Calu3 (cell line): ENCODE results near the gene RAB43. TPM values are rescaled to one million over a fixed set of nuclear protein-coding genes. Genes with fewer than 3 reads are reported as not detected.

Experiments
- BruUV-seq: library from RNA; stranded (reverse); fragments of 400-500 nt; replicated peaks from 2 replicates; lab custom pipeline; 2021; lab: Mats Ljungman, UMichigan
- CTCF ChIA-PET: fragments of 300-600 bp; sonication (Branson Sonifier 250); formaldehyde crosslinking; loops from one replicate; lab custom pipeline; 2022; ENCODE audit warnings: antibody characterized with exemption; lab: Charles Lee
- DNase-seq: peaks from one replicate; pipeline ENCODE4 v3.0.0; 2022
- H3K27ac Mint-ChIP-seq: one replicate; pipeline ENCODE4 v1.8.0; 2022; ENCODE audit warnings: mixed read lengths; ENCODE audit not compliant: unreplicated experiment
- H3K27me3 Mint-ChIP-seq: one replicate; pipeline ENCODE4 v1.8.0; 2022; ENCODE audit warnings: mixed read lengths; ENCODE audit not compliant: unreplicated experiment
- H3K36me3 Mint-ChIP-seq: one replicate; pipeline ENCODE4 v1.8.0; 2022; ENCODE audit warnings: mild to moderate bottlenecking, moderate library complexity, mixed read lengths; ENCODE audit not compliant: insufficient read depth, unreplicated experiment
- H3K4me1 Mint-ChIP-seq: one replicate; pipeline ENCODE4 v1.8.0; 2022; ENCODE audit warnings: mild to moderate bottlenecking, low read depth, mixed read lengths; ENCODE audit not compliant: unreplicated experiment
- H3K4me3 Mint-ChIP-seq: one replicate; pipeline ENCODE4 v1.8.0; 2022; ENCODE audit warnings: mild to moderate bottlenecking, low read depth, moderate library complexity, mixed read lengths; ENCODE audit not compliant: unreplicated experiment
- H3K9me3 Mint-ChIP-seq: one replicate; pipeline ENCODE4 v1.8.0; 2022; ENCODE audit warnings: low read depth, mixed read lengths; ENCODE audit not compliant: unreplicated experiment
- CTCF ChIP-seq: fragments of 200-600 bp; IDR thresholded peaks from one replicate; pipeline ENCODE4 v1.8.0; 2022; ENCODE audit warnings: antibody characterized with exemption; ENCODE audit not compliant: unreplicated experiment
- intact Hi-C: fragments of 100-400 bp; cut with micrococcal nuclease; formaldehyde crosslinking; loops from one replicate; pipeline ENCODE4 v1.10.0; 2022; ENCODE audit not compliant: unreplicated experiment
- total RNA-seq: library from RNA; stranded (reverse); gene quantifications from 2 replicates; pipeline ENCODE4 v1.2.3, GENCODE V29; 2022

The RAB43 gene
- total RNA-seq, 1 experiment from 2014 or later: 21.2 TPM

DNA sequence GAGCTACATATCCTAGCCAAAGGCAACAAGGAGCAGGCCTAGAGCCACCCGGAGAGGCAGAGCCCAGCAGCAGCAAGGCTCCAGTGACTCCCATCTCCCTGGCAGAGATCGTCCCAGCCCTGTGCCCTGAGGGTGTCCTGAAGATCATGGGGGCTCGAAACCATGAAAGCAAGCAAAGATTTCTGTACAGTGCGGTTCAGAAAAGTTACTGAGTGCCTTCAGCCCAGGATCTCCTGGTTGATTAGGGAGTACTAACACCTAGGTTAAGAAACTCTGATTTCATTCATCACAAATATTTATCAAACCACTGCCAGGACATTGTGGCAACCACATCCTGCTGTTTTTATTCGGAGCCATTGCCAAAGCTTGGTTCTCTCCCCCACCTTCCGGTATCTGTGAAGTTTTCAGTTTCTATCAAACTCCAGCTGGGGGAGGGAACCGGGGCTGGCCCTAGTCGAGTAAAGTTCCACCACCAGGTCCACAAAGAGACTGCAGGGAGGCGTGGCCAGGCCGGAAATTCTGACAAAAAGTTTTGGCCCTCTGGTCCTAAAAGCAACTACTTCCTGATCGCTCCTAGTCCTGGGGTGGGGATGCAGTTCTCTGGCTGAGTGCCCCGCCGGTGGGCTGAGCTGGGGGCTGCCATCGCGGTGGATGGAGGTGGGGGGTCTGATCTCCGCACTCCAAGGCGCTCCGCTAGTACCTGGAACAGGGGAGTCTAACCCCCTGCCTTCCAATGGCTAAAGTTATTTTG, 1.2 kb downstream of the RAB43 start:
- peak overlapping the region; percentile 27 for H3K27ac Mint-ChIP-seq
- TSS peak; percentile 26 for BruUV-seq
- H3K4me1 Mint-ChIP-seq: peaks cover 55% of the 10 kb centered on the region
- CTCF ChIA-PET: interaction anchor here (0.6 to 4.0 kb wide), 11 partner anchors 14 to 242 kb away, joined by 3 to 30 read pairs (median 6); no protein-coding TSS in a partner anchor
- no peaks in the 10 kb centered on the region for H3K9me3 Mint-ChIP-seq
- intact Hi-C loops: loop anchor here (1.0 to 5.0 kb wide), 2 partner anchors 68 to 129 kb away; partner anchors contain the start of gene COPG1
- no peak for TF ChIP-seq CTCF
- H3K27me3 Mint-ChIP-seq: no peaks in the 10 kb centered on the region
- peak; percentile 94 for DNase-seq
- peaks cover 33% of the 10 kb centered on the region for H3K36me3 Mint-ChIP-seq
- peak overlapping the region; percentile 69 for H3K4me3 Mint-ChIP-seq

DNA sequence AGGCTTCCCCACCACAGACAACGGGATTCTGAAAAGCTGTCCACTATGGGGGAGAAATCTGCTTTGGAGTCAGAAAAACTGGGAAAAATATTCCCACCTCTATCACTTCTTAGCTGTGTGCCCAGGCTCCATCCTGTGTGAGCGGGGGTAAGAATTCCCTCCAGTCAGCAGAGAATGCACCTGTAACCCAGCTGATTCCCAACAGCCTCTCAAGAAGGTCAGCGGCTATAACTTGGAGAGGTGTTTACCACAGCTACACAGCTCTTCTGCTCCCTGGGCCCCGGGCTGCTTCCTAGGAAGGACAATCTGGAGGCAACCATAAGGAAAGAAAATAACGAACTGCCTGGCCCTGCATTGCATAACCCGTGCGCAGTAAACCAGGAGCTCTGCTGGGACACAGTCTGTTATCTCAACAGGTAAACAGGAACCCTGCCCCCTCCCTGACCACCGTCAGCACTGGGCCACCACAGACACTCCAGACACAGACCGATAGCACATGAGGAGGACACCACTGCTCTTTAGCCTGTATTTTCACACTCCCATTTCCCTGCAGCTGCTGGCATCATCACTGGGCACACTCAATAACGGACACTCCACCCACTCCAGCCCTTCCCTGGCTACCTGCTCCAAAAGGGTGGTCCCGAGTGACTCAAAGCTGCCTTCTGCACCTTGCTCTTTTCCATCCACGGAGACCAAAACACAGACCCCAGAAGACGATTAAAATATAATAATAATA, 2.1 kb downstream of the RAB43 start:
- intact Hi-C loops: loop anchor here (1.0 to 5.0 kb wide), 2 partner anchors 67 to 130 kb away; partner anchors contain the start of gene COPG1
- Mint-ChIP-seq H3K27ac (peak overlapping the region; percentile 27), H3K4me1 (peaks cover 55% of the 10 kb centered on the region), H3K27me3 (no peaks in the 10 kb centered on the region), H3K9me3 (no peaks in the 10 kb centered on the region), H3K36me3 (peaks cover 32% of the 10 kb centered on the region), H3K4me3 (peak overlapping the region; percentile 69)
- no TSS peak for BruUV-seq
- CTCF ChIA-PET: interaction anchor here (0.5 to 3.3 kb wide), 8 partner anchors 19 to 1544 kb away, joined by 3 to 19 read pairs (median 5); no protein-coding TSS in a partner anchor
- DNase-seq: peak; percentile 52
- TF ChIP-seq CTCF: no peak

- Mint-ChIP-seq H3K9me3 (no peaks in the 10 kb centered on the region), H3K36me3 (peaks cover 32% of the 10 kb centered on the region), H3K27ac (no peak overlapping the region), H3K27me3 (no peaks in the 10 kb centered on the region), H3K4me1 (peaks cover 55% of the 10 kb centered on the region), H3K4me3 (peak overlapping the region; percentile 69)
- no peak for DNase-seq
- BruUV-seq: no TSS peak
- CTCF ChIA-PET: interaction anchor here (0.5 to 3.3 kb wide), 6 partner anchors 18 to 644 kb away, joined by 4 to 19 read pairs (median 8); no protein-coding TSS in a partner anchor
- TF ChIP-seq CTCF: no peak
- intact Hi-C loops: no loop called here
Measured at GRCh38 chr3:129118745-129119144, 2.9 kb downstream of the RAB43 start.

- no TSS peak for BruUV-seq
- no peak for TF ChIP-seq CTCF
Measured at GRCh38 chr3:129117134-129117533, 4.5 kb downstream of the RAB43 start.

More at GRCh38 chr3:129117134-129117533, 4.5 kb downstream of the RAB43 start:
- Mint-ChIP-seq H3K36me3 (peaks cover 31% of the 10 kb centered on the region), H3K4me1 (peaks cover 42% of the 10 kb centered on the region), H3K27ac (no peak overlapping the region), H3K27me3 (no peaks in the 10 kb centered on the region), H3K4me3 (no peak overlapping the region), H3K9me3 (no peaks in the 10 kb centered on the region)
- CTCF ChIA-PET: interaction anchor here (0.7 kb wide), 1 partner anchor 147 kb away, joined by 5 read pairs; no protein-coding TSS in a partner anchor
- DNase-seq: no peak
- intact Hi-C loops: no loop called here
